IPS-18c (cell line): Measurements from ENCODE around the gene CACNA2D1.

Experiments used
- H3K4me3 ChIP-seq: 2 replicates; pipeline ENCODE4 v1.7.0; 2013; ENCODE audit warnings: low read depth, mild to moderate bottlenecking, low read length, moderate library complexity; ENCODE audit not compliant: insufficient read depth
- H3K9me3 ChIP-seq: one replicate; pipeline ENCODE4 v1.6.1; 2013; ENCODE audit warnings: mild to moderate bottlenecking, low read length, moderate library complexity; ENCODE audit not compliant: control insufficient read depth, insufficient read depth

CACNA2D1 gene

GRCh38 chr7:82284936-82285519, 158.5 kb downstream of the CACNA2D1 start:
- H3K4me3 ChIP-seq, result no peak overlapping the region

GRCh38 chr7:82275342-82275741, 168.2 kb downstream of the CACNA2D1 start:
- Histone ChIP-seq H3K4me3 (no peak overlapping the region), H3K9me3 (no peaks in the 10 kb centered on the region)

More at GRCh38 chr7:82284936-82285519, 158.5 kb downstream of the CACNA2D1 start:
- H3K9me3 ChIP-seq, result no peaks in the 10 kb centered on the region

- Histone ChIP-seq H3K9me3 (no peaks in the 10 kb centered on the region), H3K4me3 (no peak overlapping the region)
Measured at GRCh38 chr7:82274681-82275080, 168.9 kb downstream of the CACNA2D1 start.

- H3K4me3 ChIP-seq, result no peak overlapping the region
- no peaks in the 10 kb centered on the region for H3K9me3 ChIP-seq
Measured at GRCh38 chr7:82273886-82274285, 169.7 kb downstream of the CACNA2D1 start.

GRCh38 chr7:82270870-82271269, 172.7 kb downstream of the CACNA2D1 start:
- Histone ChIP-seq H3K9me3 (no peaks in the 10 kb centered on the region), H3K4me3 (no peak overlapping the region)

GRCh38 chr7:82268632-82269031, 174.9 kb downstream of the CACNA2D1 start:
- no peak overlapping the region for H3K4me3 ChIP-seq
- no peaks in the 10 kb centered on the region for H3K9me3 ChIP-seq

- Histone ChIP-seq H3K9me3 (no peaks in the 10 kb centered on the region), H3K4me3 (no peak overlapping the region)
Measured at GRCh38 chr7:82266081-82266480, 177.5 kb downstream of the CACNA2D1 start.

- Histone ChIP-seq H3K4me3 (no peak overlapping the region), H3K9me3 (no peaks in the 10 kb centered on the region)
Measured at GRCh38 chr7:82264783-82265305, 178.7 kb downstream of the CACNA2D1 start.

GRCh38 chr7:82263920-82264782, 179.4 kb downstream of the CACNA2D1 start:
- Histone ChIP-seq H3K9me3 (no peaks in the 10 kb centered on the region), H3K4me3 (no peak overlapping the region)

- Histone ChIP-seq H3K4me3 (no peak overlapping the region), H3K9me3 (no peaks in the 10 kb centered on the region)
Measured at GRCh38 chr7:82258181-82258580, 185.4 kb downstream of the CACNA2D1 start.

GRCh38 chr7:82257118-82257695, 186.4 kb downstream of the CACNA2D1 start:
- no peak overlapping the region for H3K4me3 ChIP-seq

GRCh38 chr7:82255706-82256105, 187.9 kb downstream of the CACNA2D1 start:
- Histone ChIP-seq H3K9me3 (peaks cover 2% of the 10 kb centered on the region), H3K4me3 (no peak overlapping the region)

More at GRCh38 chr7:82257118-82257695, 186.4 kb downstream of the CACNA2D1 start:
- H3K9me3 ChIP-seq, result peaks cover 2% of the 10 kb centered on the region

- no peak overlapping the region for H3K4me3 ChIP-seq
- peaks cover 2% of the 10 kb centered on the region for H3K9me3 ChIP-seq
Measured at GRCh38 chr7:82250598-82250997, 193.0 kb downstream of the CACNA2D1 start.

GRCh38 chr7:82249979-82250378, 193.6 kb downstream of the CACNA2D1 start:
- Histone ChIP-seq H3K4me3 (no peak overlapping the region), H3K9me3 (peaks cover 2% of the 10 kb centered on the region)

GRCh38 chr7:82247814-82248433, 195.7 kb downstream of the CACNA2D1 start:
- Histone ChIP-seq H3K4me3 (no peak overlapping the region), H3K9me3 (peaks cover 2% of the 10 kb centered on the region)

GRCh38 chr7:82244947-82245517, 198.5 kb downstream of the CACNA2D1 start:
- H3K9me3 ChIP-seq, result no peaks in the 10 kb centered on the region

GRCh38 chr7:82241356-82241755, 202.2 kb downstream of the CACNA2D1 start:
- Histone ChIP-seq H3K4me3 (no peak overlapping the region), H3K9me3 (no peaks in the 10 kb centered on the region)

More at GRCh38 chr7:82244947-82245517, 198.5 kb downstream of the CACNA2D1 start:
- H3K4me3 ChIP-seq, result no peak overlapping the region
